ENCODE measurements around the gene TEX52.
"Not testable (repeated sequence)": the region's sequence is repeated elsewhere in the genome, so short reads cannot be mapped to it uniquely, and the experiment has no call there.

Gene TEX52

GRCh38 chr12:2863402-2863801 lies 6.6 kb upstream of the TEX52 start:
- not testable (repeated sequence) for DNase-seq

- DNase-seq, result no peak
Observed at GRCh38 chr12:2862876-2863275, 6.0 kb upstream of the TEX52 start.

- no peak for DNase-seq
Observed at GRCh38 chr12:2860170-2860569, 3.3 kb upstream of the TEX52 start.

- no peak for DNase-seq
Observed at GRCh38 chr12:2858944-2859421, 2.1 kb upstream of the TEX52 start.

GRCh38 chr12:2858334-2858733 lies 1.5 kb upstream of the TEX52 start:
- no peak for DNase-seq

GRCh38 chr12:2857576-2857975 lies 737 bp upstream of the TEX52 start:
- DNase-seq, result no peak

GRCh38 chr12:2856051-2856450 lies 788 bp downstream of the TEX52 start:
- peak; percentile 52 for DNase-seq

- DNase-seq, result no peak
Observed at GRCh38 chr12:2855546-2855945, 1.3 kb downstream of the TEX52 start.

GRCh38 chr12:2854669-2855453 lies 2.0 kb downstream of the TEX52 start:
- no peak for DNase-seq

- peak; percentile 85 for DNase-seq
Observed at GRCh38 chr12:2853626-2854025, 3.2 kb downstream of the TEX52 start.

- no peak for DNase-seq
Observed at GRCh38 chr12:2851931-2852330, 4.9 kb downstream of the TEX52 start.

- DNase-seq, result peak; percentile 35
Observed at GRCh38 chr12:2845280-2845679, 11.6 kb downstream of the TEX52 start.

GRCh38 chr12:2844786-2845185 lies 12.1 kb downstream of the TEX52 start:
- no peak for DNase-seq

- no peak for DNase-seq
Observed at GRCh38 chr12:2842948-2843347, 13.9 kb downstream of the TEX52 start.

- DNase-seq, result no peak
Observed at GRCh38 chr12:2841056-2841650, 15.7 kb downstream of the TEX52 start.

GRCh38 chr12:2836574-2836973 lies 20.3 kb downstream of the TEX52 start:
- DNase-seq, result no peak

GRCh38 chr12:2835691-2836403 lies 21.0 kb downstream of the TEX52 start:
- peak; percentile 52 for DNase-seq

- no peak for DNase-seq
Observed at GRCh38 chr12:2834581-2835491, 22.0 kb downstream of the TEX52 start, which contains the start of gene NRIP2. TSS of gene NRIP2 (minus strand) at chr12:2835035. CDS start at chr12:2834983, 52 bp downstream.

- no peak for DNase-seq
Observed at GRCh38 chr12:2833810-2834209, 23.0 kb downstream of the TEX52 start.

- no peak for DNase-seq
Observed at GRCh38 chr12:2833327-2833726, 23.5 kb downstream of the TEX52 start.

- no peak for DNase-seq
Observed at GRCh38 chr12:2832550-2833127, 24.2 kb downstream of the TEX52 start.

- DNase-seq, result no peak
Observed at GRCh38 chr12:2829275-2829674, 27.6 kb downstream of the TEX52 start.

Measured in NCI-H82 (cell line).